Measurements from ENCODE around the gene NR2F2.

DNA sequence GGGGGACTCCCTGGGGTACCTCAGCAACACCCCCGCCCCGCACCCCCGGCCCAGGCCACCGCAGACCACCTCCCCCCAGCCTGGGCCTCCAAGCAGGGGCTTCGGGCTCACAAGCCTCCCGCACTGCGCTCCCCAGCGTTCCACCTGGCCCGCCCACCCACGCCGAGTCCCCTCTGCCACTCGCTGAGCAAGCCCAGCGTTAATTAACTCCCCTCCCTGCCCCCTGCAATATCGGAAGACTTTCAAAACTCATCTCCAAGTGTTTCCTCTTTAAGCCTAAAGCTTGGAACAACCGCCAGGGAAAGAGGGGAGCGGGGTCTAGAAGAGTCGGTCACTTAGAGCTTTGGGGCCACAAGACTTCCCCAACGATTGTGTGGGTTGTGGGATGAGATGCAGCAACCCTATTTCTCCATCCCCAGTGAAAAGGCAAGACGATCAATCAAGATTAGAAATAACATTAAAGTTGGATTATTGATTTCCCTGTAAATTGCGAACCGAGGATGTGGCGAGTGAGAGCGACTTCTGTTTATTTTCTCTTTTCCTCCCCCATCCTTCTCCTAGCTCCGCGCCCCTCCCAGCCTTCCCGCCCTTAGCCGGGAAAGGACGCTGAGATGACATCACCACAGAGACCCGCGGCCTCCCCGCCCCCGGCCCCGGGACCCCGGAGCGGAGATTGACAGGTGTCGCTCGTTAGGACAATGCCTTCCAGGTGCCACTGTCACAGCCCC lies 30.2 kb downstream of the NR2F2 start:
- TF ChIP-seq, protein P1, sequence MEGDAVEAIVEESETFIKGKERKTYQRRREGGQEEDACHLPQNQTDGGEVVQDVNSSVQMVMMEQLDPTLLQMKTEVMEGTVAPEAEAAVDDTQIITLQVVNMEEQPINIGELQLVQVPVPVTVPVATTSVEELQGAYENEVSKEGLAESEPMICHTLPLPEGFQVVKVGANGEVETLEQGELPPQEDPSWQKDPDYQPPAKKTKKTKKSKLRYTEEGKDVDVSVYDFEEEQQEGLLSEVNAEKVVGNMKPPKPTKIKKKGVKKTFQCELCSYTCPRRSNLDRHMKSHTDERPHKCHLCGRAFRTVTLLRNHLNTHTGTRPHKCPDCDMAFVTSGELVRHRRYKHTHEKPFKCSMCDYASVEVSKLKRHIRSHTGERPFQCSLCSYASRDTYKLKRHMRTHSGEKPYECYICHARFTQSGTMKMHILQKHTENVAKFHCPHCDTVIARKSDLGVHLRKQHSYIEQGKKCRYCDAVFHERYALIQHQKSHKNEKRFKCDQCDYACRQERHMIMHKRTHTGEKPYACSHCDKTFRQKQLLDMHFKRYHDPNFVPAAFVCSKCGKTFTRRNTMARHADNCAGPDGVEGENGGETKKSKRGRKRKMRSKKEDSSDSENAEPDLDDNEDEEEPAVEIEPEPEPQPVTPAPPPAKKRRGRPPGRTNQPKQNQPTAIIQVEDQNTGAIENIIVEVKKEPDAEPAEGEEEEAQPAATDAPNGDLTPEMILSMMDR (IDR thresholded peaks at IDR 0.05; ENCODE audit: borderline replicate concordance, extremely low read depth, low read length, poor library complexity, severe bottlenecking), result no peak
- TF ChIP-seq EZH2 (IDR thresholded peaks at IDR 0.05; ENCODE audit: borderline replicate concordance, low read depth, low read length, severe bottlenecking), result no peak

Data from DND-41 (cell line).